Tibial nerve (tissue), 4 donors: ENCODE data around the gene ATG10.

Experiments used
- EP300 ChIP-seq, 2 donors: sonication (generic); formaldehyde crosslinking; IDR thresholded peaks; one replicate each; pipeline ENCODE4 v1.6.1; 2017; ENCODE audit warnings: antibody characterized with exemption in 2 of 2, mild to moderate bottlenecking in 1 of 2
- POLR2A ChIP-seq, 2 donors: fragments of 450-650 bp; IDR thresholded peaks; one replicate each; pipeline ENCODE4 v1.6.1; 2017; ENCODE audit warnings: antibody characterized with exemption in 2 of 2, mild to moderate bottlenecking in 2 of 2, moderate library complexity in 2 of 2
- TF ChIP-seq, protein P1 (sequence below), 5 experiments: fragments of 200-600 bp in 3 of 5; fragments of 450-650 bp in 2 of 5; sonication (generic) in 3 of 5; IDR thresholded peaks; one replicate each; pipeline ENCODE4 v1.5.1; 2016 to 2019; ENCODE audit warnings: antibody characterized with exemption in 5 of 5, mild to moderate bottlenecking in 3 of 5, moderate library complexity in 2 of 5

DNA sequence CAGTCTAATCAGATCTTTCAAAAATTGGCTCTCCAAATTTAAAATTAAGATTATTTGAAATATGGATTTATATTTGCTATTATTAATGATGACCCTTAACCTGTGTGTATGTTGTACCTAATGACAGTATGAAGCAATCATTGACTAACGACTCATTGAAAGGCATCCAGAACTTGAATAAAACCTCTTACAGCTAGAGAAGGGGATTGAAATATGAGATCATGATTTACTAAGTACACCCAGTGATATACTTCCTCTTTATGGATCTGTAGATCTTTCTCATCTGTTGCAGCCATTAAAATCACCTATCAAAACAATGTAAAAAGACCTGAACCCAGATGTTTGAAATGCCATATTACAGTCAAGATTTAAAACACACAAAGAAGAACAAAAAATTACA, 179.8 kb downstream of the ATG10 start:
- TF ChIP-seq, protein P1, sequence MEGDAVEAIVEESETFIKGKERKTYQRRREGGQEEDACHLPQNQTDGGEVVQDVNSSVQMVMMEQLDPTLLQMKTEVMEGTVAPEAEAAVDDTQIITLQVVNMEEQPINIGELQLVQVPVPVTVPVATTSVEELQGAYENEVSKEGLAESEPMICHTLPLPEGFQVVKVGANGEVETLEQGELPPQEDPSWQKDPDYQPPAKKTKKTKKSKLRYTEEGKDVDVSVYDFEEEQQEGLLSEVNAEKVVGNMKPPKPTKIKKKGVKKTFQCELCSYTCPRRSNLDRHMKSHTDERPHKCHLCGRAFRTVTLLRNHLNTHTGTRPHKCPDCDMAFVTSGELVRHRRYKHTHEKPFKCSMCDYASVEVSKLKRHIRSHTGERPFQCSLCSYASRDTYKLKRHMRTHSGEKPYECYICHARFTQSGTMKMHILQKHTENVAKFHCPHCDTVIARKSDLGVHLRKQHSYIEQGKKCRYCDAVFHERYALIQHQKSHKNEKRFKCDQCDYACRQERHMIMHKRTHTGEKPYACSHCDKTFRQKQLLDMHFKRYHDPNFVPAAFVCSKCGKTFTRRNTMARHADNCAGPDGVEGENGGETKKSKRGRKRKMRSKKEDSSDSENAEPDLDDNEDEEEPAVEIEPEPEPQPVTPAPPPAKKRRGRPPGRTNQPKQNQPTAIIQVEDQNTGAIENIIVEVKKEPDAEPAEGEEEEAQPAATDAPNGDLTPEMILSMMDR (IDR thresholded peaks at IDR 0.05), result no peak
- TF ChIP-seq EP300 (IDR thresholded peaks at IDR 0.05) (no peak), POLR2A (IDR thresholded peaks at IDR 0.05) (no peak)
